Body of pancreas (tissue), 4 donors: ENCODE results near the gene FAU.

Source experiments
- POLR2A ChIP-seq, 3 donors: fragments of 450-650 bp; IDR thresholded peaks; one replicate each; pipeline ENCODE4 v1.6.1; 2016; ENCODE audit warnings: antibody characterized with exemption in 3 of 3, mild to moderate bottlenecking in 2 of 3
- TF ChIP-seq, protein P1 (sequence below), 7 experiments: fragments of 450-650 bp in 4 of 7; fragments of 200-600 bp in 3 of 7; sonication (generic) in 3 of 7; IDR thresholded peaks; one replicate each; pipeline ENCODE4 v1.5.1; 2016 to 2019; ENCODE audit warnings: antibody characterized with exemption in 7 of 7

DNA sequence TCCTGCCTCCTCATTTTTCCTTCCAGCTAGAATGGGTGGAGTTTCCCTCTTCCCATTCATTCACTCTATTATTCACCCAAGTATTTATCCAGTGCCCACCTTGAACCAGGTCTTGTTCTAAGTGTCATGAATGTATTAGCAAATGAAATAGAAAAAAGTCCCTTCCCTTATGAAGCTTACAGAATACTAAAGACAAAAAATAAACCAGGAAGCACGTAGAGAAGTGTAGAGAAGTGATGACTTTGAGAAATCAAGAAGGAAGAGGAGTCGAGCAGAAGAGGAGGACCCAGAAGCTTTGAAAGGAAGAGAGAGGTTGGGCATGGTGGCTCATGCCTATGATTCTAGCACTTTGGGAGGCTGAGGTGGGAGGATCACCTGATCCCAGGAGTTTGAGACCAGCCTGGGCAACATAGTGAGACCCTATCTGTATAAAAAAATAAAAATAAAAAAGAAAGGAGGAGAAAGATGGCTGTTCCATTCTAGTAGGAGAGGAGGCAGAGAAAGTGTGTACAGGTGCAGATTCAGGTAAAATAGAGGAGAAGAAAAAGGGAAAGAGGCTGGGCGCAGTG, 29.5 kb upstream of the FAU start:
- TF ChIP-seq, protein P1, sequence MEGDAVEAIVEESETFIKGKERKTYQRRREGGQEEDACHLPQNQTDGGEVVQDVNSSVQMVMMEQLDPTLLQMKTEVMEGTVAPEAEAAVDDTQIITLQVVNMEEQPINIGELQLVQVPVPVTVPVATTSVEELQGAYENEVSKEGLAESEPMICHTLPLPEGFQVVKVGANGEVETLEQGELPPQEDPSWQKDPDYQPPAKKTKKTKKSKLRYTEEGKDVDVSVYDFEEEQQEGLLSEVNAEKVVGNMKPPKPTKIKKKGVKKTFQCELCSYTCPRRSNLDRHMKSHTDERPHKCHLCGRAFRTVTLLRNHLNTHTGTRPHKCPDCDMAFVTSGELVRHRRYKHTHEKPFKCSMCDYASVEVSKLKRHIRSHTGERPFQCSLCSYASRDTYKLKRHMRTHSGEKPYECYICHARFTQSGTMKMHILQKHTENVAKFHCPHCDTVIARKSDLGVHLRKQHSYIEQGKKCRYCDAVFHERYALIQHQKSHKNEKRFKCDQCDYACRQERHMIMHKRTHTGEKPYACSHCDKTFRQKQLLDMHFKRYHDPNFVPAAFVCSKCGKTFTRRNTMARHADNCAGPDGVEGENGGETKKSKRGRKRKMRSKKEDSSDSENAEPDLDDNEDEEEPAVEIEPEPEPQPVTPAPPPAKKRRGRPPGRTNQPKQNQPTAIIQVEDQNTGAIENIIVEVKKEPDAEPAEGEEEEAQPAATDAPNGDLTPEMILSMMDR (IDR thresholded peaks at IDR 0.05) = no peak
- no peak for TF ChIP-seq POLR2A (IDR thresholded peaks at IDR 0.05)
